IPS-NIHi7 (cell line): ENCODE results near the gene TRAP1.
"Not testable (repeated sequence)": the region's sequence is repeated elsewhere in the genome, so short reads cannot be mapped to it uniquely, and the experiment has no call there.

Source experiments
- DNase-seq: peaks from one replicate; pipeline ENCODE4 v3.0.0; 2012; ENCODE audit warnings: mixed read lengths; ENCODE audit errors: extremely low spot score

TRAP1 gene

DNA sequence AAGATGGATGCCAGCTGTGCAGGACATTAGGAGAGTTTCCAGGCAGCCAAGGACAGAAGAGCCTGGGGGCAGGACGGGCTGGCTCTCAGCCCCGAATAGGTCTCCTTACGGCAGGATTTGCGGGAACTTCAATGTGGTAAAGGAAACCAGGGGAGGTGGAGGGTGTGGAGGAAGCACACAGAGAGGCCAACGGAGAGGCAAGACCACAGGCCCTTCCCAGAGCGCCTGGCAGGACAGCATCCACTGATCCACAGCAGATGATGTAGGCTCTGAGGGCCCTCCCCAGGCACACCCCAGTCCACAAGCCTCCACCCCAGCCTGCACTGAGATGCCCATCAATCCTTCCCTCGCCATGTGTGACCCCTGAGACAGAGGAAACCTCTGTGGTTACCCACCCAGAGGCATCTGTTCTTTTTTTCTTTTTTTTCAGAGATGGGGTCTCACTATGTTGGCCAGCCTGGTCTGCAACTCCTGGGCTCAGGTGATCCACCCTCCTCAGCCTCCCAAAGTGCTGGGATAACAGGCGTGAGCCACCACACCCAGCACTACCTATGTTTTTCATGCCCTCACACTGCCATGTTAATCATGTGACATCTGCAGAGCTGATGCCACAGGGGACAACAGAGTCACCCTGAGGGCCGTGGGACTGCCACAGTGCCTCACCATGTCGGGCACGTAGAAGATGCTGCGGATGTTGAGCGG is 43.5 kb downstream of the TRAP1 start:
- no peak for DNase-seq

GRCh38 chr16:3673201-3673600 is 44.1 kb downstream of the TRAP1 start:
- no peak for DNase-seq

DNA sequence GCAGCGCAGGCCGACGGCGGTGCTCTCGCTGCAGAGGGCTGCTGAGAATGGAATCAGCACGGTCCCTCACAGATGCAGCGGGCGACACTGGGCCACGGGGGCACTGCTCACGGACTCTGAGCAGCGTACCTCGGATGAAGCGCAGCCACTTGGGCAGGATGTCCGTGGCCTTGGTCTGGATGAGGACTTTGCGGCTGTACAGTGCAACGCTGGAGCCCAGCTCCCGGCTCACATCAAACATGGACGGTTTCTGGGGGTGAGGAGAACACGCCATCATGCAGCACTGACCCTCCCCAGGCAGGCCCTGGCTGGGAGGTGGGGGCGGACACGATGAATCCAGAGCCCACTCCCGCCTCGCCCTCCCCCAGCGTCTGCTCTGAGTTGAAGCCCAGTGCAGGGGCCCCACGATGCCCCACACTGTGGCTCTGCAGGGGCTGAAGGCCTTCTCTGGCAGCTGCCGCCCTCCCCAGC is 44.7 kb downstream of the TRAP1 start:
- no peak for DNase-seq

DNA sequence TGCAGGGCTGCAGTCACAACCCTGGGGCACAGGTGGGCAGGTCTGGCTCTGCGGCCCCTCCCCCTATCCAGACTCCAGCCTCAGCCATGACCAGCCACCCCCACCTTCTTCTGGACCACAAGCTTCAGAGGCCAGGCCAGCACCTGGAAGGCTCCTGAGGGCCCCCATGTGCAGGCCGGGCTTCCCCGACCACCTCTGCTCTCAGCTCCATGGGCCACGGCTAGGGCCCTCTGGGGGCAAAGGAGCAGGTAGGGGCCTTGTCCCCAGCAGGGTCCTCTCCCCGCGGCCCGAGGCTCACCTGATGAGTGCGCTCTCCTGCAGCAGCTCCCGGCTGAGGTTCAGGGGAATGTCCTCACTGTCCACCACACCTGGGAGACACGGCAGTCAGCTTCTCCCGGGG is 45.9 kb downstream of the TRAP1 start:
- DNase-seq: no peak

- DNase-seq: no peak
Measured at GRCh38 chr16:3670711-3671110, 46.6 kb downstream of the TRAP1 start.

- DNase-seq: no peak
Measured at GRCh38 chr16:3669082-3669481, 48.2 kb downstream of the TRAP1 start.

DNA sequence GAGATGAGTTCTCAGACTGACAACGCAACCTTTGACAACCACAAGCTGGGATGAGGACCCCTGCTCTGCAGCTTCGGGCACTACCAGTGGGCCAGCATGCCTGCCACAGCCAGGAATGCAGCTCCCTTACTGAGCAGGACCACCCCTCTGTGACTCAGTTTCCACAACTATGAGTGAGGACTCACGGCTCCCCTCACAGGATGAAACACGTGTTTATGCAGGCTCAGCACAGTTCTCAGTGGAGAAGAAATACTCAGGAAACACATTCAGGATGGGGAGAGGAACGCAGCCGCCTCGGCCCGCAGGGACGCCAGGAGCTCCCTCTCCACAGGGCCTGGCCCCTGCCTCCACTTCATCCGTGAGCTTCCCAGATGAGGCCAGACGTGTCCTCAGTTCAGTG is 48.7 kb downstream of the TRAP1 start:
- DNase-seq: no peak

DNA sequence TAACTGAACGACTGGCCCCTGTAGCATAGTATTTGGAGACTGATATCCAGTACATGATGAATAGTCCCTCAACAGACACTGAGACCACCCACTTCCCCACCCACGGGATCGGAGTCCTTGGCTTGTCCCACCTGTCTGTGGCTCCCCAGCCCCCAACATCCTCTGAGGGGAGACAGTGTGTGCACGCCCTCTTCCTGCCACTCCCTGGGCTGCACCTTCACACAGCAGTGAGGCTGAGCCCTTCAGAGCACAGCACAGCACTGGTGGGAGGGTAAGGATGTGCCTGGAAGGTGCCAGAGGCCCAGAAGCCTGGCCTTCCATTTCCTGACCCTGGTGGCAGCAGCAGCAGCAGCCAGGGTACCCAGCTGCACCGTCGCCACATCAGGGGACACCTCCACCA is 51.8 kb downstream of the TRAP1 start:
- DNase-seq: no peak

- DNase-seq: no peak
Measured at GRCh38 chr16:3664187-3664896, 53.0 kb downstream of the TRAP1 start.

GRCh38 chr16:3662601-3663000 is 54.7 kb downstream of the TRAP1 start:
- no peak for DNase-seq

GRCh38 chr16:3661922-3662321 is 55.4 kb downstream of the TRAP1 start:
- DNase-seq: no peak

GRCh38 chr16:3661311-3661710 is 56.0 kb downstream of the TRAP1 start:
- DNase-seq: no peak

- DNase-seq: no peak
Measured at GRCh38 chr16:3659251-3659650, 58.1 kb downstream of the TRAP1 start.

GRCh38 chr16:3656491-3657468 is 60.5 kb downstream of the TRAP1 start:
- no peak for DNase-seq

DNA sequence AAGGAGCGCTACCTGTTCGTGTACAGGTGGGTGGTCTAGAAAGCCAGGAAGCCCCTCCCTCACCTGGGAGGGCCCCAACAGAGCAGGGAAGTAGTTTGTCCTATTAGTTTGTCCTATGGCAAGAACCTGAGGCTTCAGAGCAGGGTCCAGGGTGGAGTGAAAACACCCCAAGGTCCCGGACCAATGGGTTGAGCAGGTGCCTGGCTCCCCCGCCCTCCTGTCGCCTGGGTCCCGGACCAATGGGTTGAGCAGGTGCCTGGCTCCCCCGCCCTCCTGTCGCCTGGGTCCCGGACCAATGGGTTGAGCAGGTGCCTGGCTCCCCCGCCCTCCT is 61.2 kb downstream of the TRAP1 start:
- not testable (repeated sequence) for DNase-seq

- no peak for DNase-seq
Measured at GRCh38 chr16:3655396-3656159, 61.7 kb downstream of the TRAP1 start.

- DNase-seq: no peak
Measured at GRCh38 chr16:3655030-3655395, 62.3 kb downstream of the TRAP1 start.

DNA sequence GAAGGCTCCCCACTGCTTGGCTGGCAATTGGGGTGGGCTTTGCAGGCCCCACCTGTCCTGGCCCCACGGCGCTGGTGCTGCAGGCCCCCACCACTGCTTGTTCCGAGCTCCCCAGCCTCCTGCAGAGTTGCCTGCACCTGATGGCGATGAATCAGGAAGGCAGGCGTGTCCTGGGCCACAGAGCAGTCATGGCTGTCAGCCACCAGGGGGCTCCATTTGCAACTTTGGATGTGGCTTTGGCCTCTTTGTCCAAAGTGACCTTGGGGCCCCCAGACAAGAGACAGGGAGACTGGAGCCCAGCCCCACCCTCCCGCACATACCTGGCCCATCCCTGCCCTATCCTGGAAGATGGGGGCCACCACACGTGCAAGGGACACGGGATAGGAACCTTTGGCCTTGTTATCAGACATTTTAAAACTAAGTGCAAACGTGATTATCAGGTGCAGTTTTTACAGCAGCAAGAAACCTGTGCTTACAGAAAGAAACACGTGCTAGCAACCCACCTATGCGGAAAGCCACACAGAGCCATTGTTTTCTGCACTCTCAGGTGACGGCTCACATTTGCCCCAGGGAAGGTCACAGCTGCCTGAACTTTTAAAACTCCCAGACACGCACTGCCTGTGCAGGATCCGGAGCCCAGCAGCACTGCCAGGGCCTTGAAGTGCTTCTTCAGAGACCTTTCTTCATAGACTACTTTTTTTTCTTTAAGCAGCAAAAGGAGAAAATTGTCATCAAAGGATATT is 62.9 kb downstream of the TRAP1 start, which contains the start of gene DNASE1:
Gene DNASE1, plus strand, starts transcription at position 443 of the 743 bp plus-strand sequence. CDS start 683 bp downstream, outside the sequence.
- peak; percentile 85 for DNase-seq

DNA sequence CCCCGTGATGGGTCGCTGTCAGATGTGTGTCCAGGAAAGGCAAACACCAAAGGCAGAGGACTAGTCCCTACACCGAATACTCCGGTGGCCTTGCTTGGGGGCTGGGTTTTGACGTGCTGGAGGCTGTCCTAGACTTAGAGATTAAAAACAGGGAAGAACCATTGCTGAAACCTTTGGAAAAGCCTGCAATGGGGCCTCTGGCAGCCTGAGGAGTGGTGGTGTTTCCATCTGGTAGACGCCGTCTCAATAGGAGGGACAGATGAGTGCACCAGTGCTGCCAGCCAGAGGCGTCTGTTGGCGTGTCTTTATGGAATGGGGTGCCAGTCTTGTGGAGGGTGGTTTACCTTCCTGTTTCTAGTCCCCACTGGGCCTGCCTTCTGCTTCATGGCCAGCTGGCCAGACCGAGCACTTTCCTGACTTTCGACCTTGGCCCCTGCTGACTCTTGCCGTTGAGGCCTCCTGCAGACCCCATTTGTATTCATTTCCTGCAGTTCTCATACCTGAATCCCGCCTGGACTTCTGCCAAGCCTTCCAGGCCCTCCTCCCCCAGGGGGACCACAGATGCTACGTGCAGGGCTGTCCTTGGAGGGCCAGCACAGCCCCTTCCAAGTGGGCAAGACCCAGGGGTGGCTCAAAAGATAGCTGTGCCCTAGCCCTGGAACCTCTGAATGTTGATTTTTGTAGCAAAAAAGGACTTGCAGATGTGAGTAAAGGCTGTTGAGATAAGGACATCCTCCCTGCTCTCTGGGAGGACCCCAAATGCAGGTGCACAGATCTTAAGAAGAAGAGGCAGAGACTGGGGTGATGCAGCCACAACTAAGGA is 64.7 kb downstream of the TRAP1 start:
- no peak for DNase-seq
